ENCODE data around the gene CPSF4L.

Gene CPSF4L

GRCh38 chr17:73232587-73233373, 28.9 kb downstream of the CPSF4L start (continued):
- TF ChIP-seq ZIC2 (tag by site-specific recombination; IDR thresholded peaks at IDR 0.05) (peak; percentile 28; the same call in 1 of the 2 replicates), ZNF350 (tag by site-specific recombination; IDR thresholded peaks at IDR 0.05) (no peak), SP2 (tag by site-specific recombination; IDR thresholded peaks at IDR 0.05) (peak; percentile 65), SCRT1 (tag by site-specific recombination; IDR thresholded peaks at IDR 0.05; ENCODE audit: borderline replicate concordance) (0 out of 2 replicates have a peak, but pooled peaks have one; percentile 49), ZBTB44 (tag by site-specific recombination; IDR thresholded peaks at IDR 0.05) (no peak), TCF7L2 (IDR thresholded peaks at IDR 0.05; ENCODE audit: borderline replicate concordance, low read depth, low read length) (no peak), GLIS1 (tag by site-specific recombination; IDR thresholded peaks at IDR 0.05) (peak; percentile 57), ZBTB11 (tag by site-specific recombination; conservative IDR thresholded peaks at IDR 0.05; ENCODE audit: low read depth) (no peak), ZNF148 (tag by site-specific recombination; IDR thresholded peaks at IDR 0.05; ENCODE audit: borderline replicate concordance) (no peak), PRDM1 (tag by site-specific recombination; IDR thresholded peaks at IDR 0.05) (peak; percentile 11; the same call in 1 of the 2 replicates), ZNF394 (tag by site-specific recombination; IDR thresholded peaks at IDR 0.05; ENCODE audit: borderline replicate concordance) (no peak), ZNF501 (tag by site-specific recombination; IDR thresholded peaks at IDR 0.05) (no peak), ZNF335 (tag by site-specific recombination; conservative IDR thresholded peaks at IDR 0.05) (peak; percentile 79), ZNF600 (tag by site-specific recombination; IDR thresholded peaks at IDR 0.05) (peak; percentile 66; the same call in 1 of the 2 replicates), ZNF155 (tag by site-specific recombination; IDR thresholded peaks at IDR 0.05) (no peak)

GRCh38 chr17:73231841-73232586, 29.7 kb downstream of the CPSF4L start:
- H3K9me3 ChIP-seq (ENCODE audit: control insufficient read depth, insufficient read depth, low read depth, low read length) = no peaks in the 10 kb centered on the region
- peaks cover 13% of the 10 kb centered on the region for H3K4me1 ChIP-seq (ENCODE audit: control insufficient read depth, insufficient read depth, low read length)
- H3K4me3 ChIP-seq (ENCODE audit: low read depth, low read length) = peak overlapping the region; percentile 93
- peak overlapping the region; percentile 74 for H3K27ac ChIP-seq (ENCODE audit: extremely low read depth, low read depth, low read length)
- H3K36me3 ChIP-seq (ENCODE audit: control insufficient read depth in 2 of 2, insufficient read depth in 1 of 2, low read length in 2 of 2) = peaks cover 32% of the 10 kb centered on the region in 2 experiments
- CTCF ChIA-PET = interaction anchor here (0.5 to 3.8 kb wide), 13 partner anchors 12 to 675 kb away, joined by 3 to 20 read pairs (median 6); no protein-coding TSS in a partner anchor
- POLR2A ChIA-PET = interaction anchor here (0.5 to 3.0 kb wide), 26 partner anchors 10 to 1669 kb away, joined by 3 to 23 read pairs (median 3); partner anchors contain the start of genes CDC42EP4 and COG1
- TF ChIP-seq ZBTB20 (tag by site-specific recombination; IDR thresholded peaks at IDR 0.05) (peak; percentile 64; the same call in 1 of the 2 replicates), ZBTB21 (tag by site-specific recombination; IDR thresholded peaks at IDR 0.05) (peak; percentile 15; the same call in 1 of the 2 replicates), ZSCAN30 (tag by site-specific recombination; IDR thresholded peaks at IDR 0.05) (peak; percentile 34; the same call in 1 of the 2 replicates), ZBTB49 (tag by site-specific recombination; IDR thresholded peaks at IDR 0.05; ENCODE audit: low read depth) (no peak), ZSCAN5A (tag by site-specific recombination; IDR thresholded peaks at IDR 0.05) (0 out of 2 replicates have a peak, but pooled peaks have one; percentile 44), KLF1 (tag by site-specific recombination; IDR thresholded peaks at IDR 0.05) (peak; percentile 74)
